VCaP (cell line): ENCODE results near the gene NDOR1.
A peak's percentile ranks its signal among the peaks of the same experiment; 100 is the strongest.

ENCODE experiments used
- H3K27ac ChIP-seq: fragments of 450-650 bp; 2 replicates; pipeline ENCODE4 v1.5.1; 2017
- TF ChIP-seq, protein P1 (sequence below): fragments of 450-650 bp; conservative IDR thresholded peaks from 2 replicates; pipeline ENCODE4 v1.5.1; 2017; ENCODE audit warnings: mild to moderate bottlenecking, moderate library complexity

Gene NDOR1

DNA sequence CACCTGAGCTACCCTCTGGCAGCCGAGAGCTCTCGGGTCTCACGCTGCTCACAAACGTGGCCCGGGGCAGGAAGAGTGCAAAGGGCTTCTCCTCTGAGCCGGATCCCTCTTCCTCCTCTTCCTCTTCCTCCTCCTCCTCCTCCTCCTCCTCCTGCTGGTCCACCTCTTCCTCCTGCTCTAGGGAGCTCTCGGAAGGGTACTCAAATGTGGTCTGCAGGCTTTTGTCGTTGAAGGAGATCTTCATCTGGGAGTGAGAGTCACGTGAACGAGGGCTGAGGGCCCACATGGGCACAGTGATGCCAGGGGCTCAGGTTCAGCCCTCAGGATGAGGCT is 13.1 kb upstream of the NDOR1 start:
- H3K27ac ChIP-seq = peak overlapping the region; percentile 97
- TF ChIP-seq, protein P1, sequence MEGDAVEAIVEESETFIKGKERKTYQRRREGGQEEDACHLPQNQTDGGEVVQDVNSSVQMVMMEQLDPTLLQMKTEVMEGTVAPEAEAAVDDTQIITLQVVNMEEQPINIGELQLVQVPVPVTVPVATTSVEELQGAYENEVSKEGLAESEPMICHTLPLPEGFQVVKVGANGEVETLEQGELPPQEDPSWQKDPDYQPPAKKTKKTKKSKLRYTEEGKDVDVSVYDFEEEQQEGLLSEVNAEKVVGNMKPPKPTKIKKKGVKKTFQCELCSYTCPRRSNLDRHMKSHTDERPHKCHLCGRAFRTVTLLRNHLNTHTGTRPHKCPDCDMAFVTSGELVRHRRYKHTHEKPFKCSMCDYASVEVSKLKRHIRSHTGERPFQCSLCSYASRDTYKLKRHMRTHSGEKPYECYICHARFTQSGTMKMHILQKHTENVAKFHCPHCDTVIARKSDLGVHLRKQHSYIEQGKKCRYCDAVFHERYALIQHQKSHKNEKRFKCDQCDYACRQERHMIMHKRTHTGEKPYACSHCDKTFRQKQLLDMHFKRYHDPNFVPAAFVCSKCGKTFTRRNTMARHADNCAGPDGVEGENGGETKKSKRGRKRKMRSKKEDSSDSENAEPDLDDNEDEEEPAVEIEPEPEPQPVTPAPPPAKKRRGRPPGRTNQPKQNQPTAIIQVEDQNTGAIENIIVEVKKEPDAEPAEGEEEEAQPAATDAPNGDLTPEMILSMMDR = no peak

DNA sequence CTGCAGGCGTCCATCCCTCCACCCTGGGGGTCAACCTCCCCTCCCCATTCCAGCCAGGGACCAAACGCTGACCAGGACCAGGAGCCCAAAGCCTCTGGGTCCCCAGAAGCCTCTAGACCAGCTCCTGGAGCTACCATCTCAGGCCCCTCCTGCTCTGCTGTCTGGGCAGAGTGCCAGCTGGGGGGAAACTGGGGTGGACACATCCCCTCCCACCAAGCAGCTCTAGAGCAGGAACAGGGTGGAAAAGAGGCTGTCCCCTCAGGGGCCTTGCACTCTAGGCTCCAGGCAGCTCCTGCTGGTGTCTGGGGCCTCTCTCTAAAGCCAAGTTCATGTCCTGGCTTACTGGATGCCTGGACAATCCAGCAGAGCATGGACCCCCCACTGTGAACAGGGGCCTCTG is 12.6 kb upstream of the NDOR1 start:
- TF ChIP-seq, protein P1 = no peak
- peak overlapping the region; percentile 97; the same call in 1 of the 2 replicates for H3K27ac ChIP-seq

DNA sequence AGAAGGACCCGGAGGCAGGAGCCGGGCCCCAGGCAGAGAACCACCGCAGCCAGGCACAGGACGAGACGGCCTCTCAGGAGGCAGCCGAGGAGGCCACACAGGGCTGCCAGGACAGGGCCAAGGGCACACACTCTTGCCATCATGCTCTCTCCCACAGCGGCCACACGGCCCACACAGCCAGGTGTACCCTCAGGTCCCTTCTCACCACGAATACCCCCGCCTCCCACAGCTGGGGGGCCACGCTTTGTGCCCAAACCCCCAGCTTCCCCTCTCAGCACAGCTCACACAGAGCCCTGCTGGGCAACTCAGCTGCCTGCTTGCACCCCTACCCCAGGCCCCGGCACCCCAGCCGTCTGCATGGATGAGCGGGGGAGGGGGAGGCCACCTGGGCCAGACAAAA is 11.7 kb upstream of the NDOR1 start:
- peak overlapping the region; percentile 97 for H3K27ac ChIP-seq
- TF ChIP-seq, protein P1 = no peak

DNA sequence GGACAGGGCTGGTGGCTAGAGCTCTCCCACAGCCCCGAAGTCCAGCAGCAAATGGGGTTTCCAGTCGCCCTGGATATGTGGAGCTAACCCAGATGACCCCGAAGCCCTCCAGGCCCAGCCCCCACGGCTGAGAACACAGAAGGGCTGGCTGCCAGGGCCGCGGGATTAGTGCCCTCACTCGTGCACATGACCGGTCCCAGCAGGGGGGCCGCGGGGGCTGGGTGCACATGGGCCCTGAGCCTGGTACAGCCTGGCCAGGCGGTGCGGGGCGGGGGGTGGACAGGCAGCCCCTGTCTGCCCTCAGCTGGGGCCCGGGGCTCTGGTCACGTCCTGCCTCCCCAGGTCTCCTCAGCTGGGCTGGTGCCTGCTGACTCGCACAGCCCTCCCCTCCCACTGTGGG is 11.1 kb upstream of the NDOR1 start:
- peak overlapping the region; percentile 97 for H3K27ac ChIP-seq
- TF ChIP-seq, protein P1 = no peak

DNA sequence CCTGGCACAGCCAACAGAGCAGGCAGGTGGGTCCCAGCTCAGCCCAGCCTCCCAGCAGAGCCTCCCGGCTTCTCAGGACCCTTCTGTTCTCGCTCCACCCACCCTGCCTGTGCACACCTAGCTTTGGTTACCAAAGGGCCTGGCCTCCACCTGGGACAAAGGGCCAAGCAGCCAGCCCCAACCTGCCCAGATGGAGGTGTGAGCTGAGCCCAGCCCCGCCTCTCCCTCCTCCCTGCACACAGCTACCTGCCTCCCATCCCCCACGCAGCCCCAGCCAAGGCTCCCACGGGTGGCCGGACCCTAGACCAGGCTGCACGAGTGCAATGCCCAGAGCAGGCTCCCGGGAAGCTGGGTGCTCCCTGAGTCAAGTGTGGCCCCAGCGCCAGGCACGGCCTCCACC is 10.6 kb upstream of the NDOR1 start:
- TF ChIP-seq, protein P1 = no peak
- H3K27ac ChIP-seq = peak overlapping the region; percentile 97

DNA sequence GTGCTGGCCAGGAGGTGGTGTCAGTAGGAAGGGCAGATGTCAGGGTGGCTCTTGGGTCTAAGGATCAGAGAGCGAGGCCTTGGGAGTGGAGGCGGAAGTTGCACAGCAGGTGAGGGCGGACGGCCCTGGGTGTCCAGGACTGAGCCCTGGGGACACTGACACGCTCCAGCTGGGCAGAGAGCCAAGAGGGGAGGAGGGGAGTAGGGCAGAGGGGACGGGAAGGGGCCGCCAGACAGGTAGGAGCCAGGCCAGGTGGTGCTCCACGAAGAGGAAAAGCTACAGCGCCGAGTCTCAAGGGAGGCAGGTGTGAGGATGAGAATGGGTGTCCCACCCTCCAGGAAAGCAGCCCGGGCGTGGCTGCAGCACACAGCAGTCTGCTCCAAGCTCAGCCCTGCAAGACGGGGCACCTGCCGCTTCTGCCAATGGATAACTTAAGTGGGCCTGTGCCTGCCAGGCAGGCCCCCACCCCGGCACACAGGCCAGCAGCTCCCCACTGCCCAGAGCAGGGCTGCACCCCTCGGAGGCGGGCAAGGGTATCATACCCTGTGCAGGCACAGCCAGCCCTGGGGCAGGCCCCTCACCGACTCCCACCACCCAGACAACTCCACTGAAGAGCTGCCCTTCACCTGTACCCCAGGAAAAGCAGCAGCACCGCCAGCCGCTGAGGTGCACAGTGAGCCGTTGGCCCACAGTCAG is 9.8 kb upstream of the NDOR1 start:
- H3K27ac ChIP-seq = peak overlapping the region; percentile 97
- TF ChIP-seq, protein P1 = no peak

DNA sequence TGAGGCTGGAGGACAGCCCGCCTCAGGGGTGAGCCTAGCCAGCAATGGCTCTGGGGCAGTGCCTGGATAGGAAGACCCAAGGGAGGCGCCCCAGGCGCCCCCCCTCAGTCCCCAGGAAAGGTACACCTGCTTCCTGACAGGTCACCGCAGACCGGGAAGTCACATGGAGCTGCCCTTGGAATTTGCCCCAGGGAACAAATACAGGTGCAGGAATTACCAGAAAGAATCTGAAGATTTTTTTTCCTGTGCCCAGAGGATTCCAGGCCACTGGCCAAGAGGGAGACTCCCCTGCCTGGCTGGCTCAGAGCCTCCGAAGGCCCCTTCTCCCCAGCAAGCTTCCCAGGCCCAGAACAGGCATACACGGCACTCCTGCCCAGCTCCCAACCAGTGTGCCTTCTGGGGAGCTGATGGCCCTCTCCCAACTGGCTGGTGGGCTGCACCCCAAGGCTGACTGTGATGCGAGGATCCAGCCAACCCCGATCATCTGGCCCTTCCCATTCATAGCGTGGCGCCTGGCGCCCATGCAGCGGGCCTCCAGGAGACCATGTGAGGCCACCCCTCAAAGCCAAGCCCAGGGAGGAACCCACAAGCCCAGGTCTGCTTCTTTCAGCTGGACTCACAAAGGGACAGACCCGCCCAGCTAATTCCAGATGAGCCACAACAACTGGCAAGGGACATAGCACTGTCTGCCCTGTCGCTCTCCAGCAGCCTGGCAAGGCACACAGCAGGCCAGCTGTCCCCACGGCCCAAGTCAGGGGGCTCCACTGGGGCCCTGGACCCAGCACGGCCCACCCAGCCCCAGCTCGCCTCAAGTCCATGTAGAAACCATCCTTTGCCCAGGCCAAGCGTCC is 7.2 kb upstream of the NDOR1 start:
- TF ChIP-seq, protein P1 = no peak
- peak overlapping the region; percentile 97 for H3K27ac ChIP-seq
